GM15510 (cell line): Measurements from ENCODE around the gene HNRNPA1L2.

ENCODE experiments used
- POLR2A ChIP-seq: IDR thresholded peaks from 3 replicates; pipeline ENCODE4 v1.6.1; 2011; ENCODE audit warnings: borderline replicate concordance; ENCODE audit not compliant: insufficient read length; ENCODE audit errors: extremely low read depth

Gene HNRNPA1L2

GRCh38 chr13:52652196-52652979, 10.2 kb downstream of the HNRNPA1L2 start, which contains the start of gene SUGT1:
Gene SUGT1, plus strand, starts transcription at chr13:52652836. Its CDS starts 85 bp downstream, at chr13:52652921.
- peak; percentile 84 for TF ChIP-seq POLR2A

GRCh38 chr13:52652980-52653303, 10.7 kb downstream of the HNRNPA1L2 start:
- TF ChIP-seq POLR2A, result no peak

- no peak for TF ChIP-seq POLR2A
Observed at GRCh38 chr13:52659340-52659739, 17.1 kb downstream of the HNRNPA1L2 start.

- no peak for TF ChIP-seq POLR2A
Observed at GRCh38 chr13:52664272-52664671, 22.0 kb downstream of the HNRNPA1L2 start.

GRCh38 chr13:52665325-52665724, 23.1 kb downstream of the HNRNPA1L2 start:
- no peak for TF ChIP-seq POLR2A

GRCh38 chr13:52669677-52670076, 27.4 kb downstream of the HNRNPA1L2 start:
- no peak for TF ChIP-seq POLR2A

GRCh38 chr13:52670726-52671125, 28.5 kb downstream of the HNRNPA1L2 start:
- TF ChIP-seq POLR2A, result no peak

- no peak for TF ChIP-seq POLR2A
Observed at GRCh38 chr13:52673465-52673864, 31.2 kb downstream of the HNRNPA1L2 start.

- no peak for TF ChIP-seq POLR2A
Observed at GRCh38 chr13:52677823-52678222, 35.6 kb downstream of the HNRNPA1L2 start.

- TF ChIP-seq POLR2A, result no peak
Observed at GRCh38 chr13:52686376-52686775, 44.1 kb downstream of the HNRNPA1L2 start.
